Stimulated activated CD4-positive, alpha-beta T cell treated with anti-CD3 and anti-CD28 coated beads, Interleukin-4, amount 100 ng/mL, for 1 hour (primary cell): ENCODE measurements around the gene GUCA2A.
"Not testable (repeated sequence)": the region's sequence is repeated elsewhere in the genome, so short reads cannot be mapped to it uniquely, and the experiment has no call there.

Source experiments
- DNase-seq: peaks from one replicate; pipeline ENCODE4 v3.0.0-alpha.2; 2020

GUCA2A gene, protein sequence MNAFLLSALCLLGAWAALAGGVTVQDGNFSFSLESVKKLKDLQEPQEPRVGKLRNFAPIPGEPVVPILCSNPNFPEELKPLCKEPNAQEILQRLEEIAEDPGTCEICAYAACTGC

DNA sequence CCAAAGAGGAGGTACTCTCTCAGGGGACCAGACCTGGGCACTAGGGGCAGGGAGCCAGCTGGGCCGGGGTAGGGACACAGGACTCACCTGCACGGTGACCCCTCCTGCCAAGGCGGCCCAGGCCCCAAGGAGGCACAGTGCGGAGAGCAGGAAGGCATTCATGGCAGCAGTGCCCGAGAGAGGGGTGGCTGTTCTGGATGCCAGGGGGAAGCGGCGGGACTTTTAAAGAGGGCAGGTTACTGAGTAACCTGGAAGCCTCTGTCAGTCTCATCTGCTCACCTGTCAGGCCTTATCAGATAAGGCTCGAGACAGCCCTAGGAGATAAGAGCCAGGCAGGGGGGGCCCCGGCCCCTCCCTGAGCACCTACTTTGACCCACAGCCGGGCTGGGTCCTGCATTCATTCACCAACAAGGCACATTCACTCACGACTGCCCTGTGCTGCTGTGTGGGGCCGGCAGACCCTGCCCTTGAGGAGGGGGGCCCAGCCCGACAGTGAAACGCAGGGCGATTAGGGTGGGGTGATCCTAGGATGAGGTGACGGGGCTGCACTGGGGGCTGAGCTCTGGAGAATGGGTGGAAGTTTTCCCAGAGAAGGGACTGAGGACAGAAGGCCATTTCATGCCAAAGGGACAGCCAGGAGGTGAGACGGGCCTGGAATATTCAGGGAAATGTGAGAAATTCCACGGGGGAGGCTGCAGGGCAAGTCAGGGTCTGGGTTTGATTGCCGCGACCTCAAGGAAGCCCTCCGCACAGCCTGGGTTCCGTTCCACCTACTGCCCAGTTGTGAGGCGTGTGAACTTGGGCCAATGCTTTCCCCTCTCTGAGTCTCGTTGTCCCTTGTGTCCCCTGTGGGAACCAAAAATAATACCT lies at the start of gene GUCA2A:
GUCA2A (minus strand) TSS at position 195 of the 870 bp plus-strand sequence; CDS start at position 162, 33 bp downstream.
- DNase-seq: no peak

DNA sequence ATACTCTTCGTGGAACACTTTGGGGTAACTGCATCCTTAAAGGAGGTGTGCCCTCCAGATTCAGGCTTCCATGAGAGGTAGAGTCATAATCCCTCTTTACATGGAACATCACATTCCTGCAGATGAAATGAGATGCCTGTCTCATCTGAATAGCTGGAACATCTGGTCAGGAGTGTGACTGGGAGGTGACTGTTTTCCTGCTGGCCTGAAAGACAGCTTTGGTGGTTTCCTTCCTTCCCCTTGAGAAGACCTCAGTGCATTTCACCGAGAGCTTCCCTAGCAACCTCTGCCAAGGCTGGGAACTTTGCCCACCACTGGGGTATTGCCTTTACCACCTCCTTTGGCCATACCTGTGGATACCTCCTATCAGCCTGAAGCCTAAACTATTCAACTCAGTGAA lies 46.7 kb upstream of the GUCA2A start:
- DNase-seq: no peak

DNA sequence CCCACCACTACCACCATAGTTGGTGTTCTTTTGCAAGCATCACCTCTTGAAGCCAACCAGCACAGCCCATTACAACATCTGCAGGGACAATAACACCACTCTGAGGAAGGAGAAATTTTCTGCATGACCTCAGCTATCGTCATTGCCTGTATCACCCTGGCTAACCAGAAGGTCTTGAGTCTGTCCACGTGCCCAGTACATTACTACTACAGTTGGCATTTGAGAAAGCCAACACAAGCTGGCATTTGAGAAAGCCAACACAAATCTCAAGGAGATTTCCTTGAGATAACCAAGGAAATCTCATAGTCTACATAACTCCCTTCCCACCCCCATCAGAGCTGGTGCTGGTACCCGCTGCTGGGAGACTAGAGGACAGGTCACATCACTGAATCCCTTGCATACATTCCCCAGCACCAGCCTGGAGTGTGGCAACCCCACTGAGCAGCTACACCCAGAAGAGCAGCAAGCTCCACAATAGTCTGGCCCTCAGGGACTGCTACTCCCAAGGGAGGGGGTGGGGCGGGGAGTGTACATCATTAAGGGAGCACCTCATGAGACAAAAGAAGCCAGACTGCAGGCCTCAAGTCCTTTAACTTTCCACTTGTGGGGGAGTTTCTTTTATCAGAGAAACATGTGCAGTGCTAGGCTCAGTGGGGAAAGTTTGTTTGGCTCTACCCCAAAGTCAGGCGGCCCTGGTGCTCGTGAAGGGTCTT lies 46.0 kb upstream of the GUCA2A start:
- DNase-seq: no peak

DNA sequence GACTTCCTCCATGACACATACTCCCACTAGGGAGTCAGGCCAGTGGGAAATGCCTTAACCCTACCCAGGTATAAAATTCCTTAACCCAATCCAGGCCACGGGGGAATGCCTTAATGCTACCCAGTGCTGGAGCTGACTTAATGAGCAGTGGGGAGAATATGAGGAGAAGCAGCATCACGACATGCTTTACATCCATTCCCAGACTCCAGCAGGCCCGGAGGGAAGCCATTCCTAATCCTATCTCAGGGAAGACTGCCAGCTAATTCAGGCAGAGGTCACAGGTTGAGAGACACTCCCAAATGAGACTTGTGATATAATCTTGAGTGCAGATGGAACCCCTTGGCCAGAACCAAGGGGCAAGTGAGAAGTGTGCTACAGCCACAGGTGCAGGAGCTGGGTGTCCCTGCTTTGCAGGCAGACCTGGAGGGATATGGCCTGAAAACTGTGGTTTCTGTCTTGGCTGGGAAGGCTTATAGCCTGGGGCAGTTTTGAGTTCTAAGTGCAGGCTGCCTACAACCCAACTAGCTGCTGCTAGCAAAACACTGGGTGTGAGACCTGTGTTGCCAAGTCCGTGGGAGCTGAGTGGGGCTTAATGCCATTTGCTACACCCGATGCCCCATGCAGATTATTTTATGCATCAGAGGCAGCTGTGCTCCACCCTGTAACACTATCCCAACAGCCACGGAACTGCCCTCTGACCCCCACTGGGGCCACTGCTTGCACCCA lies 45.1 kb upstream of the GUCA2A start:
- DNase-seq: no peak

DNA sequence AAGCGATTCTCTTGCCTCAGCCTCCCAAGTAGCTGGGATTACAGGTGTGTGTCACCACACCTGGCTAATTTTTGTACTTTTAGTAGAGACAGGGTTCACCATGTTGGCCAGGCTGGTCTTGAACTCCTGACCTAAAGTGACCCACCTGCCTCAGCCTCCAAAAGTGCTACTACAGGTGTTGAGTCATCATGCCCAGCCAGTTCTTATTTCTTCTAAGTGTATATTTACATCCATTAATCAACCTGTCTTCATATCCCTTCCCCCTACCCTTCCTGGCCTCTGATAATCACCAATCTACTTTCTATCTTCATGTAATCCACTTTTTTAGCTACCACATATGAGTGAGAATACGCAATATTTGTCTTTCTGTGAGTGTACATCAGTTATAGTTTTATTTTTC lies 42.4 kb upstream of the GUCA2A start:
- DNase-seq: not testable (repeated sequence)

DNA sequence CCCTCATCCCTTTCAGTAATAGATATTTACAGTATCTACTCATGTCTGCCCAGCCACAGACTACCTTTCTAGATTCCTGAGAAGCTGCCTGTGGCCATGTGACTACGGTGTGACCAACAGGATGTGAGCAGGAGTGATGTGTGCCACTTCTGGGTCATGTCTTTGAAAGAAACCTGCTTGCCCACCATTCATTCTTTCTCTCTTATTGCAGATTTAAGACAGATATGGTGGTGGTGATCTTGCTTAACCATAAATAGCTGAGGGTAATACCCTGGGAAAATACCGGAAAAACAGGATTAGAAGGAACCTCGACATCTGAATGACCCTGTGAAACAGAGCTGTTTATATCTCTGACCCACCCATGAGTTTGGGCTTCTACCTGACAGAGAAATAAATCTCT lies 41.6 kb upstream of the GUCA2A start:
- DNase-seq: no peak

DNA sequence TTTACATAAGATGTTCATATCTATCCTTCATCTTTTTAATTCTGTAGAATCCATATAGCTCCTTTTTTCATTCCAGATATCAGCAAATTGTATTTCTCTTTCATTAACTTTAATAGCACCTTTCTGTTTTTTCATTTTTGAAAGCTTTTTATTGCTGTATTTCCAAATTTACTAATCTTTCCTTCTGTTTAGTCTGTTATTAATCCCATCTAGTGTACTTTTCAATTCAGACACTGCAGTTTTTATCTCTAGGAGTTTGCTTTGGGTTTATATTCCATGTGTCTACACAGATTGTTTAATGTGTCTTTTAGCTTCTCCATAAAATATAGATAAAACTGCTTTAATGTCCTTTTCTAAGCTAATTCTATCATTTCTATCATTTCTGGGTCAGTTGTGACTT lies 37.4 kb upstream of the GUCA2A start:
- DNase-seq: no peak

DNA sequence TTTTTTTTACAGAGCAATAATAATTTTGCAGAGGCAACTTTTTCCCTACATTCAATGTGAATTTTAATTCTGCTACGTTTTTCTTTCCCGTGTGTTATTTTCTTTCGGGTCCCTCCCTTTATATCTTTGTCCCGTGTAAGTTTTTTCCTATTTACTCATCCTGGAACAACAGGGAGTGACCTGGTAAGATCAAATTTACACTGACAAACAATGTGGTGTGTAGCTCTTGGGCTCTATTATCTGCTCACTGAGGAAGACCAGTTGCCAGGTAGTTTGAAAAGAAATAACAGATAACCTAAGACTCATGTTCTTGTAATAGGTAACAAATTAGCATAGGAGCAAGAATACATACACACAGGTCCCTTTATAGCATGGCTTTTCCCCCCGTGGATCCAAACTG lies 33.7 kb upstream of the GUCA2A start:
- no peak for DNase-seq

DNA sequence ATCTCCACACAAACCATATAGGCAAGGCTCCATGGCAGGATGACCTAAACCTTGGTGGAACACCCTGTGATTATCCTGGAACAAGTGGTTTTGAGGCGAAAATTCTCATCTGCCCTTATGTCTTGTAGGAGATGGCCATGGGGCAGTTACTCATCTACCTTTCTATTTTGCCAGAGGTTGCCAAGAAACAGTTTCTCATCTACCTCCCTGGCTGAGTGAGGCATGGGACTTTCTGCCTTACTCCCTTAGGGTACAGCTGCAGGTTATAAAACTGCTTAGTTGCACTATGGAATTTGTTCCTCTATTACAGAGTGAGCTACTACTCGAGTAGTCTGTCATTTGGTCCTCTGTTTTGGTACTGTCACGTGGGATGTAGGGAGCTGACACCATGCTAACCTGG lies 31.3 kb upstream of the GUCA2A start:
- DNase-seq: no peak

DNA sequence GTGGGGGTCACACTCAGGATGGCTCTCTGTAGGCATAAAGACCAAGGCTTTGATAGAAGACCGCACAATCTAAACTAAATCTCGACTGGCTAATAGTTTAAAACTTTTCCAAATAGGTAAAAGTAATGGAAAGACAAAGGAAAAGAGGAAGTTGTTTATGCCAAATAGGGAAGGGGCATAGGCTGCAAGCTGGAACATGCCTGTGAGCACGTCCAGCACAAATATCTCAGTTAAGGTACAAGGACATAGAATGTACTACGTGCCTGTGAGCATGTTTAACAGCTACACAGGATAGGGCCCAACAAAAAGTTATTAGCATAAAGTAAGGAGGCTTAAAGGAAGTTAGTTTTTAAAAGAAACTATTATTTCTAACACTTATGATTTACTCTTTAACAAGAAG lies 27.6 kb upstream of the GUCA2A start:
- no peak for DNase-seq

DNA sequence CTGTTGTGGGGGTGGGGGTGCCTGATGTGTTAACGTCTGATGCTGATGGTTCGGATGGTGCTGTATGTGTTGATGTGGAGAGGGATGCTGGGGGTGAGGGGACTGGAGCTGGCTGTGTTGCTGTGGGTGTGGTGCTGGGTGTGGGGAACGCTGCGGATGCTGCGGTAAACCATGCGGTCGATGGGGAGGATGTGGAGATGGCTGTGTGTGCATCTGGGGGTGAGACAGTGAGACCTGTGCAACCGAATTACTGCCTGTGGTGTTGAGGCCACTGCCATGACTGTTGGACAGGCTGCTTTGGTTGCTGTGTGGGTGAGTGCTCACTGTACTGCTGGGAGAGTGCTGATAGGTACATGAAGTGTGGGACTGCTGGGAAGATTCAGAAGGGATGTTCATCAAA lies 26.8 kb upstream of the GUCA2A start:
- DNase-seq: no peak

DNA sequence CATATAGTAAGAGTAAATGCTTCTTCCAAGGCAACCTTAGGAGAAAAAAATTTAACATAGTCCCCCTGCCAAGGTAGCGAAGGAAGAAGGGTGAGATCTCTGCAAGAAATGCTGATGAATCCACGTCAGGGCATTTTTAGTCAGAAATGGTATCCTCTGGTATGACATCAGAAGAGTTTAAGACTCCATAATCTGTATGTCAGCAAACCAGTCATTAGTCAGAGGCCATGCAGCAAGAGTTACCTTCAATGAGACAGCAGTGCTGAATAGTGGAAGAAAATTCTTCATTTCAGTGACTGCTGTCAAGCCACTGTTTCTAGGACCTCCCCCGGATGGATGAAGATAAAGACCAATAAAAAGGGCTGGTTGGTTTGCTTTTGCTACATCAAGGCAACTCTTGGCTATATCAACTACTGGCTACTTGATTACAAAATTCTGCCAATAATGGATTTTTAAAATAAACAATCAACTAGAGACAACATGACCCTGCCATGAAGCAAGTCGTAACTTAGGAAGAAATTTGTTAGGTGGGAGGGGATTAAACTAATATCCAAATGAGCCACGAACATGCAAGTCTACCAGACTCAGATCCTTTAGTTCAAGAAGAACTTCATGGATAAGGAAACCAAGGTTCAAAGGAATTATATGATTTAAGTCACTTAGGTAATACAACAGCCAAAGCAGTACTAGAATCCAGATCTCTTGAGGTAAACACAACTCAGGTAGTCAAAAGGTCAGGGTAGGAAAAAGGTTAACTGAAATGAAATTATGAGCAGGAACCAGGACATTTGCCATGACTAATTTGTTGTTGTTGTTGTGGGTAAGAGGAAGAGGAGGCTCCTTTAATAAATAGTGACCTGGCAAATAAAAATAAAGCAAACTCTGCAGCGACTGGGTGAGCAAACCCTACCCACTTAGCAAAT lies 25.6 kb upstream of the GUCA2A start:
- DNase-seq: no peak

DNA sequence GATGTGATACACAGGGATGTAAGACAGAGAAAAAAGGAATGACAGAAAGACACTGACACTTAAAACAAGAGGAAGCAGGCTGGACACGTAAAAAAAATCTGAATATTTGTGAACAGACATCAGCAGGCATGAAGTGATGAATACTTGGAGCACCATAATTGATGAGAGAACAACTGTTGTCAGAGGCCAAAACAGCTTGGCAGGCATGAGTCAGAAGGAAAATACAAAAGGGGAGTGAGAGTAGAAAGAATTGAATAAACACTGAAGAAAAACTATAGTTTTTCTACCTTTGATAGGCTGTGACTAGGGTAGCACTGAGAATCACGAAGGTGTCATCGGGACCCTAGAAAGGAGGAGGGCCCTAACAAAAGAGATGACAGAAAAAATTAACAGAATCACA lies 21.6 kb upstream of the GUCA2A start:
- DNase-seq: no peak

DNA sequence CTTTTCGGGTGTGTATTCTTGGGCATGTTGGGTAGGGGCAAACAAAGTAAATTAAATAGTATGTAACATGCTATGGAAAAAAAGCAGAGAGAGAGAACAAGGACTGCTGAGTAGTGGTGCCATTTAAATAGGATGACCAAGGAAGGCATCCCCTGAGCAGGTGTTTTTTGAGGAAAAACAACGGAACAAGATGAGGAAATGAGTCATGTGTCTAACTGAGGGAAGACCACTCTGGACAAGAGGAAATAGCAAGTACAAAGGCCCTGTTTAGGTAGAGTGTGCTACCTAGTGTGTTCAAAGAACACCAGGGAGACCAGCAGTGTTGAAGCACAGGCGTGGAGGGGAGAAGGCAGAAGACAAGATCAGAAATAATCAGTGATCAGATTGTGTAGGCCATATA lies 20.1 kb upstream of the GUCA2A start:
- DNase-seq: no peak

DNA sequence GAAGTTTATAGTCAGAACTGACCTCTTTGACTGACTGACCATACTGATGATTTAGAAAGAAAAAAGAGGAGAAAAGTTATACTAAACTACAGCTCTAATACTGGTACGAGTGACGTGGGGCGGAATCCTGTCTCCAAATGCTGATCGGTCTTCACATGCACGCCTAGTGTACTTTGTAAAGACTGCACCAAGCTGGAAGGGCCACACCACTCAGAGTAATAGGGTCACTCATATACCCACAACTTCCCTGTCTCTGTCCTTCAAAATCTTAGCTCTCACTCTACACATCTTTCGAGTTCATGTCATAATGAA lies 19.4 kb upstream of the GUCA2A start:
- no peak for DNase-seq

DNA sequence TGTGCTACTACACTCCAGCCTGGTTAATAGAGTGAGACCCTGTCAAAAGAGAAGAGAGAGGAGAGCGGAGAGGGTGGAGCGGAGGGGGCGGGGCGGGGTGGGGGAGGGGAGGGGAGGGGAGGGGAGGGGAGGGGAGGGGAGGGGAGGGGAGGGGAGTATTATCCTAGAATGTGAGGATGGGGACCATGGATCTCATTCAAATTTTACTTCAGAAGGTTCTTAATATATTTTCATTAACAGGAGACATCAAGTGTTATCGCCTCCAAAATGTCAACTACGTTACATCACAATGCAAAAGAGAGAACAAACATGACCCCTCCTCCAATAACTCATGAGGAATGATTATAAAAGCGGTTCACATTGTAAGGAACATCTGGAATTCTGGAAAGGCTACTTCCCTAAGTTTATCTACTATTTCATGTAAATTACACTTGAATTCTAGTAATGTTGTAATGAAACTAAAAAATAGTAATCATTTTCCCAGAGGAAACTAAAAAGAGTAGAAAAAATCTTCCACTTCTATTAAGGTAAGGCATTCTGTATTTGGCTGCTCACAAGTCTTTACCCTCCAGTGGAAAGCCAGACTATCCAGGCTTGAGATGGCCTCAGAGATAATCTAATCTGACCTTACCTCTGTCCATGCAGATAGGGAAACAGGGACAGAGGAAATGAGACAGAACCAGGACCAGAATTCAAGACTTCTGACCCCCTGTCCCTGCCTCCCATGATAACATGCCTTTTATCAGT lies 18.8 kb upstream of the GUCA2A start:
- no peak for DNase-seq

DNA sequence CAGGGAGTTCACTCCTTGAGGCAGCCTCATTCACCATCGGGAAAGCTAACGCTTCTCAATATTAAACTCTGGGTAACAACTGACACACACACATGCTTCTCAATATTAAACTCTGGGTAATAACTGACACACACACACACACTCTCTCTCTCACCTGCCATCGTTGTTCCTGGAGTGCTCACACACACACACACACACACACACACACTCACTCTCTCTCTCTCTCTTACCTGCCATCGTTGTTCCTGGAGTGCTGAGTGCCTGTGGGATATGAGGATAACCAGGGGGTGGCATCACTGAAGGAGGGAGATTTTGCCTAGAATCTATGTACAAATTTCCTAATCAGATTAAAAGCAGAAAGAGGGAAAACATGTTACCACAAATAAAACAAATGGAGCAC lies 17.1 kb upstream of the GUCA2A start:
- DNase-seq: no peak

DNA sequence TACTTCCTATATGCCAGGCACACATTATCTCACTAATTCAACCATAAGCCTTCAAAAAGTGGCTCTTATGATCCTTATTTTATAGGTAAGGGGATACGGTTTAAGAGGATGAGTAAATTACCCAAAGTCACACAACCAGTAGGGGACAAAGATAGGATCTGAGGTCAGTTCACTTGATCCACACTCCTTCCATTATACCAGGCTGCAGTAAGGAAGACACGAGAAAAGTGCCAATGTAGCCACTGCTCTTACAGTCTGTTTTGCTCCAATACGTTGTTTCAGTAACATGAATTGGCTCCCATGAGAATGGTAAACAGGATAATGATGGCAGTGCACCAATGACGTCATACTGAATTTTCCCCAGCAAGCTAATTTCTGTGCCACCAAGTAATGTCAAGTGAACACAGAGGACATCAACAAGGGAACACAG lies 15.4 kb upstream of the GUCA2A start:
- no peak for DNase-seq

DNA sequence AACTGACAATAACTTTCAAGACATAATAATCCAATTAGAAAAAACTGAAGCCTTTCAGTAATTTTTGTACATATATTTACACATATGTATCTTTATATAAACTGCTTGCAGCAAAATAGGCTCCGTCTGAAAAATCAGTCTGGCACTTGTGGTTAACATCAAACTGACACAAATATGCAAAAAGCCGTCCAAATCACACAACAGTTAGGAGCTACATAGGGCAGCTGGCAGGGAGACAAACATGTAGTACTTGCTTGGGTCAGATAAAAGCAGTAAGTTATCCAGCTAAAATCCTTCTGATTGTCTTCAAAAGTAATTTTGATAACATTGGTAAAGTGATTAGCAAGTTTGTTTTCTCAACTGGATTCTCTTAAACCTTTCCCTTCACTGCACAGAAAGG lies 14.7 kb upstream of the GUCA2A start:
- no peak for DNase-seq

DNA sequence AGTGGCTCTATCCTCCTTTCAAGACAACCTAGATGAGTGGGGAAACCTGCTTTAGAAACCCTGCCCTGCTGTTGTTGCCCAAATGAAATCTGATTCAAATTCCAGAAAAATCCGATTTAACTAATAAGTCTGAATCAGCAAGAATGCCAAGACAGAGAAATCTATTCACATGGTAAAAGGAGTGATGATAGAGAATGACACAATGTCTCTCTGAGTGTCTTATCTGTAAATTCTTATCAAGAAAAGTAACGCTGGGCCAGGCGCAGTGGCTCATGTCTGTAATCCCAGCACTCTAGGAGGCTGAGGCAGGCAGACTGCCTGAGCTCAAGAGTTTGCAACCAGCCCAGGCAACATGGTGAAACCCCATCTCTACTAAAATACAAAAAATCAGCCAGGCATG lies 13.7 kb upstream of the GUCA2A start:
- no peak for DNase-seq

DNA sequence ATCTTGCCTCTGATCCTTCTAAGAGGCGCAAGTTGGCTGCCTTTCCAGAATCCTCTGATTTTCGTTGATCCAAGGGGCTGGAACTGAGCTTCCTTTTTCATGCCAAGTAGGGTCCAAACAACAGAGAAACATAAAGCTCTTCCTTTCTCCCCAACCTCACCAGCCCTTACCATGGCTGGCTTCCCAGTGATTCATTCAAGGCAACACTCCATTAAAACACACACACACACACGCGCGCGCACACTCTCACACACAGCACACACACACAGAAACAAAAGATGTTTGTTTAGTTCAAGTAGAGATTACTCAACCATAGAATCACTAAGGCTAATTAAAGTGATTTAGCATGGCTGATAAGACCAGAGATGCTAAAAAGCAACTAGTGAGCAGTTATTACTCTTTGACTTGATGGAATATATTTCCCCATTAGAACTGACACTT lies 13.0 kb upstream of the GUCA2A start:
- DNase-seq: no peak
